GM18951 (cell line): Measurements from ENCODE around the gene ISG15.

ENCODE experiments used
- POLR2A ChIP-seq: IDR thresholded peaks from 4 replicates; pipeline ENCODE4 v1.6.1; 2011; ENCODE audit warnings: mild to moderate bottlenecking; ENCODE audit not compliant: insufficient read length, insufficient read depth; ENCODE audit errors: extremely low read depth
- in situ Hi-C: fragments of 300-500 bp; cut with MboI; formaldehyde crosslinking; loops from one replicate; pipeline ENCODE4 v1.12.0; 2022; ENCODE audit warnings: low sequenced_read_pairs, mixed read lengths, inconsistent platforms; ENCODE audit not compliant: unreplicated experiment

Gene ISG15

DNA sequence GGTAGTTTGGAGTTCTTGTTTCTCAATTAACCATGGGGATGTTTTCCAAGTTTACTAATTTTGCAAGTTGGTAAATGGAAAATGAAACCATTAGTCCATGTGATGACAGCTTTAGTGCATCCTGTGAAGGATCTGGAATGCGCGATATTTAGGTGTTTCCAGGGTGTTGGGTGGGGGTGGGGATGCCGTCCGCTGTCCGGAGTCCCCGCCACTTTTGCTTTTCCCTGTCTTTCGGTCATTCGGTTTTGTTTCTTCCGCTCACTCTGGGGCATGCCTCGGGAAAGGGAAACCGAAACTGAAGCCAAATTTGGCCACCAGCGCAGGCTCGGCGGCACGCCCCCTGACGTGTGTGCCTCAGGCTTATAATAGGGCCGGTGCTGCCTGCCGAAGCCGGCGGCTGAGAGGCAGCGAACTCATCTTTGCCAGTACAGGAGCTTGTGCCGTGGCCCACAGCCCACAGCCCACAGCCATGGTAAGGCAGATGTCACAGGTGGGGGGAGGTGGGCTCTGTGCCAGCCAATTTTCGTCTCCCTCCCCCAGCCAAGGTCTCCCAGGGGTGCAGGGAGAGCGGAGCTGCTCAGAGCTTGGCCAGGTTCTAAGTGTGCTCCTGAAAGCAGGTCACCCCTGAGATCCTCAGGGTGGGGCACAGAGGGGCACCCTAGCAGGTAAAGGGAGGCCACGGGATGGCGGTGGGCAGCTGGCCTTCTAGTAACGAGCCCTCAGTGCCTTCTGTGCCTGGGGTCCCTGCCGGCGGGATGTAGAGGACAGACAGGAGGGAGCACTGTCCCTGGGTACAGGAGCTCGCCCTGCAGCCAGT is at the start of gene ISG15:
TSS of gene ISG15 (plus strand) at position 393 of the 817 bp plus-strand sequence. CDS start at position 470, 77 bp downstream.
- TF ChIP-seq POLR2A, result peak; percentile 97
- in situ Hi-C loops, result no loop called here

DNA sequence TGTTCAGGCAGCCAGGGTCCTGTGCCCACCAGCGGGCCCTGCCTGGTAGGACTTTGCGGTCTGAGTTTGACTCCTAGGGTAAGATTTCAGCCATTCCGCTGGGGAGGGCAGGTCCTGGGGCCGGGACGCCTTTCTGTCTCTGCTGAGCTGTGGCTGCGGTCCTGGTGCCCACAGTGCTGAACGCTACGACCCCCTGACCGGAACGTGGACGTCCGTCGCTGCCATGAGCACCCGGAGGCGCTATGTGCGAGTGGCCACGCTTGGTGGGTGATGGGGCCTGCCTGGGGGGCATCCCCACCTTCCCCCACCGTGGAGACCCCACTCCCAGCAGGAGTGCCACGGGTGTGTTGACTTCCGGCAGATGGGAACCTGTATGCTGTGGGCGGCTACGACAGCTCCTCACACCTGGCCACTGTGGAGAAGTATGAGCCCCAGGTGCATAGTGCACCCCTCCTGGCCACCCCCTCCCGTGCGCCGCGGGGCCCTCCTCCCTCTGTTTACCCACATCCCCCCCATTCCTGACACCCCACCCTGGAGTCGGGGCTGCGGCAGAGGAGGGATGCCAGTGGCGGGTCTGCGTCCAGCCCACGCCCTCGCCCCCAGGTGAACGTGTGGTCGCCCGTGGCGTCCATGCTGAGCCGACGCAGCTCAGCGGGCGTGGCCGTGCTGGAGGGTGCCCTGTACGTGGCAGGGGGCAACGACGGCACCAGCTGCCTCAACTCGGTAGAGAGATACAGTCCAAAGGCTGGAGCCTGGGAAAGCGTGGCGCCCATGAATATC is 49.4 kb upstream of the ISG15 start:
- no peak for TF ChIP-seq POLR2A
- in situ Hi-C loops, result no loop called here

DNA sequence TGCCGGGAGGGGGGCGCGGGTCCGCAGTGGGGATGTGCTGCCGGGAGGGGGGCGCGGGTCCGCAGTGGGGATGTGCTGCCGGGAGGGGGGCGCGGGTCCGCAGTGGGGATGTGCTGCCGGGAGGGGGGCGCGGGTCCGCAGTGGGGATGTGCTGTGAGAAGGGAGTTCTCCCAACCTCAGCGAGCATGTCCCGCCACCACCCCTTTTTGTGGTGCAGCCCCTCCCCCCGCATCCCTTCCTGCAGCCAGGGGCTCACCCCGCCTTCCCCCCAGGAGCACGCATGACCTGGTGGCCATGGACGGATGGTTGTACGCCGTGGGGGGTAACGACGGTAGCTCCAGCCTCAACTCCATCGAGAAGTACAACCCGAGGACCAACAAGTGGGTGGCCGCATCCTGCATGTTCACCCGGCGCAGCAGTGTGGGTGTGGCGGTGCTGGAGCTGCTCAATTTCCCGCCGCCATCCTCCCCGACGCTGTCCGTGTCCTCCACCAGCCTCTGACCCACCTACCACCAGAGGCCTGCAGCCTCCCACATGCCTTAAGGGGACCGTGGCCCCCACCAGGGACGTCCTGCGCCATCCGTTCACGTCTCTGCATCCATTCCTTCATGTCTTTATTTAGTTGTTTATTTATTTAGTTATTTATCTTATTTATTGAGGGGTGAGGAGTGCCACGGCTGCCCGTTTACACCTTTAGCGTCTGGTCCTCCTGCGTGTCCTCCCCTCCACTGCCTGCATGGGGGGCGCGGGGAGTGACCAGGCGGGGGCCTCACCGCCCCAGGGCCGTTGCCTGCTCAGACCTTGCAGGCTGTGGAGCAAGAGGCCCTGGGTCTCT is 48.4 kb upstream of the ISG15 start:
- in situ Hi-C loops, result no loop called here

DNA sequence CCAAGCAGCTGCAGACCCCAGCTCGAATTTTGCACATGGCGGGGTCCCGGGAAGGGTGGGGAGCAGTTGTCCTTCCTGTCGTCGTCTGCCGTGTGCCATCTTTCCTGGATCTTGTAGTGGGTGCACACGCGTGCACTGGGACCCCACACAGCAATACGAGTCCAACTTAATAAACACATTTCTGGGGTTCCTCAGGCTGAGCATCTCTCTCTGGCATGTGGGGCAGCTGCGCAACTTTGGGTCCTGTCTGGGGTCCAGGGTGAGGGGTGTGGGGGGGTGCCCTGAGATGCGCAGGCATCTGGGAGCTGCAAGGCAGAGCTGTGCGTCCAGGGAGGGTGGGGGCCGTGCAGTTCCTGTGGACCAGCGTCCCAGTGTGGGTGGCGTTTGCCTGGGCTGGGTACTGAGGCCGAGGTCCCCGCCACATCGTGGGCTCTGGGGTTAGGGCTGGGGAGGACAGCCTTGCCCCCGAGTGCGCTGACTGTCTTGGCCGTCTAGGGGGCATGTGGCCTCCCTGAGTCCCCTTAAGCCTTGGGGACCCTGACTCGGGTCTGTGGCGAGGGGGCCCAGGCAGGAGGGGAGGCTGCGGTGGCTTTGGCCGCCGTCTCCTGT is 47.7 kb upstream of the ISG15 start:
- TF ChIP-seq POLR2A, result no peak

More for the DNA sequence above, 48.4 kb upstream of the ISG15 start:
- TF ChIP-seq POLR2A, result no peak

GRCh38 chr1:966135-966703 is 47.1 kb upstream of the ISG15 start, which contains the start of gene PLEKHN1:
Gene PLEKHN1, plus strand, starts transcription at chr1:966482. Its CDS starts 50 bp downstream, at chr1:966532.
- in situ Hi-C loops, result no loop called here

More for the DNA sequence above, 47.7 kb upstream of the ISG15 start:
- in situ Hi-C loops, result no loop called here

GRCh38 chr1:966704-967300 is 46.5 kb upstream of the ISG15 start:
- in situ Hi-C loops, result no loop called here
- peak; percentile 63 for TF ChIP-seq POLR2A

More at GRCh38 chr1:966135-966703, 47.1 kb upstream of the ISG15 start, which contains the start of gene PLEKHN1:
- no peak for TF ChIP-seq POLR2A

DNA sequence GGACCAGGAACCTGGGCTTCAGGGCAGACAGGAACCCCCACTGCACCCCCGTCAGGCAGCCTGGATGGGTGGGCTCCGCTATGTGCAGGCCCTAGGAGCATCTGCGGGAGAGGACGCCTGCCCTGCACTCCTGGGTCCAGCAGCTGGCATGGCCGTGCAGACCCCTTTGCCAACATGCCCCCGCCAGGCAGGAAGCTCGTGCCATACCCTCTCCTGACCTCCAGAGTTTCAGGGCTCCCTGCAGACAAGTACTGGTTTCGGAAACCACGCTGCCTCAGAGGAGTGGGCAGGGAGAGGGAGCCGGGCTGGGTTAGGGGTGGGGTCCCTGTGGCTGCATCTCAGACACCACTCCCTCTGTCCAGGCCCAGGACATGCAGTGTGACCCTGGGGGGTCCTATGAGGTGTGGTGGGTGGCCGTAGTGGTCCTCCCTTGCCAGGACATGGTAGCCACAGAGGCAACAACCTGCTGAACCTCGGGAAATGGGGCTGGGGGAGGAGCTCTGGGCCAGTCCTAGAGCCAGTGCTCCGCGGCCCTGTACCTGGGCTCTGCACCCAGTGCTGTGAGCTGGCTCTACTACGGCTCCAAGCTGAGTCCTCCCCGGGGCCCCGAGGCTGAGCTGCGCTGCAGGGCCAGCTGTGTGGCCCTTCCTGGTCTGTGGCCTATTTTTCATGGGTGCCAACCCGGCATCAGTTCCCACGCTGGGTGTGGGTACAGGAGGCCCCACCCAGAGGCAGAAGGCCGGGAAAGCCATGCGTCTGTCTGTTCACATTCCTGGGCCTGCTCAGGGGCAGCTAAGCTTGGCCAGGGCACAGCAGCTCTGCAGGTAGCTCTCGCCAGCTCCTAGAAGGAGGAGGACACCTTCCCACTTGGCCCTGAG is 45.6 kb upstream of the ISG15 start:
- no peak for TF ChIP-seq POLR2A
- in situ Hi-C loops, result no loop called here

GRCh38 chr1:969260-969855 is 43.9 kb upstream of the ISG15 start:
- TF ChIP-seq POLR2A, result no peak
- in situ Hi-C loops, result no loop called here

GRCh38 chr1:970242-970972 is 42.9 kb upstream of the ISG15 start:
- TF ChIP-seq POLR2A, result no peak
- in situ Hi-C loops, result loop anchor here (5.0 kb wide), 1 partner anchor 37 kb away; no protein-coding TSS in a partner anchor

- no peak for TF ChIP-seq POLR2A
- in situ Hi-C loops, result loop anchor here (5.0 kb wide), 1 partner anchor 36 kb away; no protein-coding TSS in a partner anchor
Observed at GRCh38 chr1:970973-971730, 42.1 kb upstream of the ISG15 start.
